HEK293 (cell line): Measurements from ENCODE around the gene TCHP.

ENCODE experiments used
- EGR2 ChIP-seq: fragments of 450-650 bp; formaldehyde crosslinking; IDR thresholded peaks from 2 replicates; pipeline ENCODE4 v1.5.1; 2016; ENCODE audit warnings: low read depth, missing biosample characterization, missing genetic modification characterization
- GLIS2 ChIP-seq: fragments of 450-650 bp; formaldehyde crosslinking; IDR thresholded peaks from 2 replicates; pipeline ENCODE4 v1.5.1; 2016; ENCODE audit warnings: missing biosample characterization, missing genetic modification characterization
- KLF16 ChIP-seq: fragments of 450-650 bp; formaldehyde crosslinking; IDR thresholded peaks from 2 replicates; pipeline ENCODE4 v1.5.1; 2017; ENCODE audit warnings: missing biosample characterization, missing genetic modification characterization
- SP7 ChIP-seq: fragments of 450-650 bp; formaldehyde crosslinking; IDR thresholded peaks from 2 replicates; pipeline ENCODE4 v1.5.1; 2016; ENCODE audit warnings: missing biosample characterization, missing genetic modification characterization
- WT1 ChIP-seq: fragments of 450-650 bp; formaldehyde crosslinking; IDR thresholded peaks from 2 replicates; pipeline ENCODE4 v1.5.1; 2016; ENCODE audit warnings: missing biosample characterization, missing genetic modification characterization
- ZBTB17 ChIP-seq: fragments of 450-650 bp; formaldehyde crosslinking; IDR thresholded peaks from 2 replicates; pipeline ENCODE4 v1.5.1; 2016; ENCODE audit warnings: missing biosample characterization, missing genetic modification characterization
- ZFP3 ChIP-seq: fragments of 450-650 bp; formaldehyde crosslinking; IDR thresholded peaks from 2 replicates; pipeline ENCODE4 v1.5.1; 2016; ENCODE audit warnings: low read depth, missing biosample characterization, missing genetic modification characterization
- ZNF19 ChIP-seq: fragments of 450-650 bp; formaldehyde crosslinking; IDR thresholded peaks from 2 replicates; pipeline ENCODE4; 2016; ENCODE audit warnings: missing biosample characterization, missing genetic modification characterization, low read depth
- ZNF214 ChIP-seq: fragments of 450-650 bp; formaldehyde crosslinking; IDR thresholded peaks from 2 replicates; pipeline ENCODE4 v1.5.1; 2017; ENCODE audit warnings: missing biosample characterization, mild to moderate bottlenecking, missing genetic modification characterization, borderline replicate concordance
- ZNF221 ChIP-seq: fragments of 450-650 bp; formaldehyde crosslinking; IDR thresholded peaks from 2 replicates; pipeline ENCODE4 v1.5.1; 2017; ENCODE audit warnings: missing biosample characterization, missing genetic modification characterization, borderline replicate concordance
- ZNF302 ChIP-seq: fragments of 450-650 bp; formaldehyde crosslinking; IDR thresholded peaks from 2 replicates; pipeline ENCODE4 v1.5.1; 2016; ENCODE audit warnings: missing biosample characterization, missing genetic modification characterization, low read depth
- ZNF324 ChIP-seq: fragments of 450-650 bp; formaldehyde crosslinking; IDR thresholded peaks from 2 replicates; pipeline ENCODE4 v1.5.1; 2016; ENCODE audit warnings: missing biosample characterization, missing genetic modification characterization
- ZNF350 ChIP-seq: fragments of 450-650 bp; formaldehyde crosslinking; IDR thresholded peaks from 2 replicates; pipeline ENCODE4 v1.5.0; 2017; ENCODE audit warnings: missing biosample characterization, mild to moderate bottlenecking, missing genetic modification characterization
- ZNF416 ChIP-seq: fragments of 450-650 bp; formaldehyde crosslinking; IDR thresholded peaks from 2 replicates; pipeline ENCODE4 v1.5.1; 2016; ENCODE audit warnings: missing biosample characterization, missing genetic modification characterization
- ZNF423 ChIP-seq: fragments of 450-650 bp; formaldehyde crosslinking; IDR thresholded peaks from 2 replicates; pipeline ENCODE4 v1.5.1; 2016; ENCODE audit warnings: missing biosample characterization, missing genetic modification characterization
- ZNF544 ChIP-seq: fragments of 450-650 bp; formaldehyde crosslinking; IDR thresholded peaks from 2 replicates; pipeline ENCODE4 v1.5.0; 2017; ENCODE audit warnings: missing biosample characterization, missing genetic modification characterization
- ZNF571 ChIP-seq: fragments of 450-650 bp; formaldehyde crosslinking; IDR thresholded peaks from 2 replicates; pipeline ENCODE4 v1.5.0; 2017; ENCODE audit warnings: missing biosample characterization, missing genetic modification characterization
- ZNF629 ChIP-seq: fragments of 450-650 bp; formaldehyde crosslinking; IDR thresholded peaks from 2 replicates; pipeline ENCODE4 v1.5.1; 2017; ENCODE audit warnings: missing biosample characterization, missing genetic modification characterization
- ZNF837 ChIP-seq: fragments of 450-650 bp; formaldehyde crosslinking; IDR thresholded peaks from 2 replicates; pipeline ENCODE4 v1.5.1; 2016; ENCODE audit warnings: missing biosample characterization, missing genetic modification characterization
- ZSCAN30 ChIP-seq: fragments of 450-650 bp; IDR thresholded peaks from 2 replicates; pipeline ENCODE4 v1.5.1; 2018; ENCODE audit warnings: missing biosample characterization, mild to moderate bottlenecking, missing genetic modification characterization, moderate library complexity
- TF ChIP-seq, protein P1 (sequence below): fragments of 450-650 bp; formaldehyde crosslinking; IDR thresholded peaks from 2 replicates; pipeline ENCODE4 v1.5.1; 2016; ENCODE audit warnings: missing biosample characterization, missing genetic modification characterization
- TF ChIP-seq, protein P2 (sequence below): fragments of 450-650 bp; formaldehyde crosslinking; IDR thresholded peaks from 2 replicates; pipeline ENCODE4 v1.5.1; 2017; ENCODE audit warnings: missing biosample characterization, missing genetic modification characterization
- TF ChIP-seq, protein P3 (sequence below): fragments of 450-650 bp; formaldehyde crosslinking; IDR thresholded peaks from 2 replicates; pipeline ENCODE4 v1.5.1; 2017; ENCODE audit warnings: missing biosample characterization, mild to moderate bottlenecking, missing genetic modification characterization, moderate library complexity
- TF ChIP-seq, protein P4 (sequence below): fragments of 450-650 bp; formaldehyde crosslinking; IDR thresholded peaks from 2 replicates; pipeline ENCODE4 v1.5.1; 2016; ENCODE audit warnings: missing biosample characterization, missing genetic modification characterization
- TF ChIP-seq, protein P5 (sequence below): fragments of 450-650 bp; formaldehyde crosslinking; IDR thresholded peaks from 2 replicates; pipeline ENCODE4 v1.5.1; 2016; ENCODE audit warnings: missing biosample characterization, missing genetic modification characterization

Gene TCHP

DNA sequence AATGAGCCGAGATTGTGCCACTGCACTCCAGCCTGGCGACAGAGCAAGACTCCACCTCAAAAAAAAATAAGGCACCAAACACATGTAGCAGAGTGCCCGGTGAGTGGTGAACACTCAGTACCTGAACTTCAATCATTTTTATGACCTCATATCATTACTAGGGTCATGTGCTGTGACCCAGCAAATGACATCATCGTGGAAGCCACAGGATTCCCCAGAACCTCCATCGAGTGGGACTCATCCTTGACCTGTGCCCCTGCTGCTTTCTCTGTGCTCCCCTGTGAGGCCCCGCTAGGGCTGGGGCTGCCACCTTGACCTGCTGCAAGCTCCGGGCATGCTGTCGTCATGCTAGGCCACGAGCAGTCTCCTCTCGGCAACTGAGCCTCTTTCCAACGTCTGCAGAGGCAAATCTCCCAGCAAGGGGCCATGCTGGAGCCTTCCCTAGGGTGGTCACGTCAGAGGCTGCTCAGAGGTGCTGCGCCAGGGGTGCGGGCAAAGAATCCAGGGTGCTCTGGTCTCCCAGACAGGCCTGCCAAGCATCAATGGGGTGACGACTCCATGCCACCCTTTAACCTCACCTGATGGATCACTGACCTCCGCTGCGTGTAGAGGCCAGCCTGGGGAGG, 38.3 kb upstream of the TCHP start (continued):
- TF ChIP-seq, protein P1, sequence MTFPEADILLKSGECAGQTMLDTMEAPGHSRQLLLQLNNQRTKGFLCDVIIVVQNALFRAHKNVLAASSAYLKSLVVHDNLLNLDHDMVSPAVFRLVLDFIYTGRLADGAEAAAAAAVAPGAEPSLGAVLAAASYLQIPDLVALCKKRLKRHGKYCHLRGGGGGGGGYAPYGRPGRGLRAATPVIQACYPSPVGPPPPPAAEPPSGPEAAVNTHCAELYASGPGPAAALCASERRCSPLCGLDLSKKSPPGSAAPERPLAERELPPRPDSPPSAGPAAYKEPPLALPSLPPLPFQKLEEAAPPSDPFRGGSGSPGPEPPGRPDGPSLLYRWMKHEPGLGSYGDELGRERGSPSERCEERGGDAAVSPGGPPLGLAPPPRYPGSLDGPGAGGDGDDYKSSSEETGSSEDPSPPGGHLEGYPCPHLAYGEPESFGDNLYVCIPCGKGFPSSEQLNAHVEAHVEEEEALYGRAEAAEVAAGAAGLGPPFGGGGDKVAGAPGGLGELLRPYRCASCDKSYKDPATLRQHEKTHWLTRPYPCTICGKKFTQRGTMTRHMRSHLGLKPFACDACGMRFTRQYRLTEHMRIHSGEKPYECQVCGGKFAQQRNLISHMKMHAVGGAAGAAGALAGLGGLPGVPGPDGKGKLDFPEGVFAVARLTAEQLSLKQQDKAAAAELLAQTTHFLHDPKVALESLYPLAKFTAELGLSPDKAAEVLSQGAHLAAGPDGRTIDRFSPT (tag by site-specific recombination) = peak; percentile 85
- peak; percentile 96 for TF ChIP-seq ZNF629
- TF ChIP-seq, protein P2, sequence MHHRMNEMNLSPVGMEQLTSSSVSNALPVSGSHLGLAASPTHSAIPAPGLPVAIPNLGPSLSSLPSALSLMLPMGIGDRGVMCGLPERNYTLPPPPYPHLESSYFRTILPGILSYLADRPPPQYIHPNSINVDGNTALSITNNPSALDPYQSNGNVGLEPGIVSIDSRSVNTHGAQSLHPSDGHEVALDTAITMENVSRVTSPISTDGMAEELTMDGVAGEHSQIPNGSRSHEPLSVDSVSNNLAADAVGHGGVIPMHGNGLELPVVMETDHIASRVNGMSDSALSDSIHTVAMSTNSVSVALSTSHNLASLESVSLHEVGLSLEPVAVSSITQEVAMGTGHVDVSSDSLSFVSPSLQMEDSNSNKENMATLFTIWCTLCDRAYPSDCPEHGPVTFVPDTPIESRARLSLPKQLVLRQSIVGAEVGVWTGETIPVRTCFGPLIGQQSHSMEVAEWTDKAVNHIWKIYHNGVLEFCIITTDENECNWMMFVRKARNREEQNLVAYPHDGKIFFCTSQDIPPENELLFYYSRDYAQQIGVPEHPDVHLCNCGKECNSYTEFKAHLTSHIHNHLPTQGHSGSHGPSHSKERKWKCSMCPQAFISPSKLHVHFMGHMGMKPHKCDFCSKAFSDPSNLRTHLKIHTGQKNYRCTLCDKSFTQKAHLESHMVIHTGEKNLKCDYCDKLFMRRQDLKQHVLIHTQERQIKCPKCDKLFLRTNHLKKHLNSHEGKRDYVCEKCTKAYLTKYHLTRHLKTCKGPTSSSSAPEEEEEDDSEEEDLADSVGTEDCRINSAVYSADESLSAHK (tag by site-specific recombination) = no peak
- no peak for TF ChIP-seq ZNF19 (tag by site-specific recombination)
- TF ChIP-seq ZBTB17 (tag by site-specific recombination) = peak; percentile 33; the same call in 1 of the 2 replicates
- TF ChIP-seq ZFP3 = no peak
- TF ChIP-seq ZNF214 (tag by site-specific recombination) = no peak
- TF ChIP-seq ZNF221 (tag by site-specific recombination) = no peak
- peak; percentile 72 for TF ChIP-seq GLIS2 (tag by site-specific recombination)
- TF ChIP-seq ZNF324 (tag by site-specific recombination) = peak; percentile 89
- TF ChIP-seq KLF16 (tag by site-specific recombination) = no peak
- no peak for TF ChIP-seq WT1 (tag by site-specific recombination)
- no peak for TF ChIP-seq ZNF837
- no peak for TF ChIP-seq ZSCAN30
- TF ChIP-seq, protein P3, sequence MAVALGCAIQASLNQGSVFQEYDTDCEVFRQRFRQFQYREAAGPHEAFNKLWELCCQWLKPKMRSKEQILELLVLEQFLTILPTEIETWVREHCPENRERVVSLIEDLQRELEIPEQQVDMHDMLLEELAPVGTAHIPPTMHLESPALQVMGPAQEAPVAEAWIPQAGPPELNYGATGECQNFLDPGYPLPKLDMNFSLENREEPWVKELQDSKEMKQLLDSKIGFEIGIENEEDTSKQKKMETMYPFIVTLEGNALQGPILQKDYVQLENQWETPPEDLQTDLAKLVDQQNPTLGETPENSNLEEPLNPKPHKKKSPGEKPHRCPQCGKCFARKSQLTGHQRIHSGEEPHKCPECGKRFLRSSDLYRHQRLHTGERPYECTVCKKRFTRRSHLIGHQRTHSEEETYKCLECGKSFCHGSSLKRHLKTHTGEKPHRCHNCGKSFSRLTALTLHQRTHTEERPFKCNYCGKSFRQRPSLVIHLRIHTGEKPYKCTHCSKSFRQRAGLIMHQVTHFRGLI (tag by site-specific recombination) = no peak
- TF ChIP-seq, protein P4, sequence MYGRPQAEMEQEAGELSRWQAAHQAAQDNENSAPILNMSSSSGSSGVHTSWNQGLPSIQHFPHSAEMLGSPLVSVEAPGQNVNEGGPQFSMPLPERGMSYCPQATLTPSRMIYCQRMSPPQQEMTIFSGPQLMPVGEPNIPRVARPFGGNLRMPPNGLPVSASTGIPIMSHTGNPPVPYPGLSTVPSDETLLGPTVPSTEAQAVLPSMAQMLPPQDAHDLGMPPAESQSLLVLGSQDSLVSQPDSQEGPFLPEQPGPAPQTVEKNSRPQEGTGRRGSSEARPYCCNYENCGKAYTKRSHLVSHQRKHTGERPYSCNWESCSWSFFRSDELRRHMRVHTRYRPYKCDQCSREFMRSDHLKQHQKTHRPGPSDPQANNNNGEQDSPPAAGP (tag by site-specific recombination) = peak; percentile 78; the same call in 1 of the 2 replicates
- TF ChIP-seq ZNF416 (tag by site-specific recombination) = no peak
- TF ChIP-seq ZNF571 = no peak
- TF ChIP-seq, protein P5, sequence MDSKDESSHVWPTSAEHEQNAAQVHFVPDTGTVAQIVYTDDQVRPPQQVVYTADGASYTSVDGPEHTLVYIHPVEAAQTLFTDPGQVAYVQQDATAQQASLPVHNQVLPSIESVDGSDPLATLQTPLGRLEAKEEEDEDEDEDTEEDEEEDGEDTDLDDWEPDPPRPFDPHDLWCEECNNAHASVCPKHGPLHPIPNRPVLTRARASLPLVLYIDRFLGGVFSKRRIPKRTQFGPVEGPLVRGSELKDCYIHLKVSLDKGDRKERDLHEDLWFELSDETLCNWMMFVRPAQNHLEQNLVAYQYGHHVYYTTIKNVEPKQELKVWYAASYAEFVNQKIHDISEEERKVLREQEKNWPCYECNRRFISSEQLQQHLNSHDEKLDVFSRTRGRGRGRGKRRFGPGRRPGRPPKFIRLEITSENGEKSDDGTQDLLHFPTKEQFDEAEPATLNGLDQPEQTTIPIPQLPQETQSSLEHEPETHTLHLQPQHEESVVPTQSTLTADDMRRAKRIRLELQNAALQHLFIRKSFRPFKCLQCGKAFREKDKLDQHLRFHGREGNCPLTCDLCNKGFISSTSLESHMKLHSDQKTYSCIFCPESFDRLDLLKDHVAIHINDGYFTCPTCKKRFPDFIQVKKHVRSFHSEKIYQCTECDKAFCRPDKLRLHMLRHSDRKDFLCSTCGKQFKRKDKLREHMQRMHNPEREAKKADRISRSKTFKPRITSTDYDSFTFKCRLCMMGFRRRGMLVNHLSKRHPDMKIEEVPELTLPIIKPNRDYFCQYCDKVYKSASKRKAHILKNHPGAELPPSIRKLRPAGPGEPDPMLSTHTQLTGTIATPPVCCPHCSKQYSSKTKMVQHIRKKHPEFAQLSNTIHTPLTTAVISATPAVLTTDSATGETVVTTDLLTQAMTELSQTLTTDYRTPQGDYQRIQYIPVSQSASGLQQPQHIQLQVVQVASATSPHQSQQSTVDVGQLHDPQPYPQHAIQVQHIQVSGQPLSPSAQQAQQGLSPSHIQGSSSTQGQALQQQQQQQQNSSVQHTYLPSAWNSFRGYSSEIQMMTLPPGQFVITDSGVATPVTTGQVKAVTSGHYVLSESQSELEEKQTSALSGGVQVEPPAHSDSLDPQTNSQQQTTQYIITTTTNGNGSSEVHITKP (tag by site-specific recombination) = no peak; the same call in 1 of the 2 replicates
- TF ChIP-seq ZNF350 (tag by site-specific recombination) = no peak
- no peak for TF ChIP-seq ZNF302
- no peak for TF ChIP-seq EGR2 (tag by site-specific recombination)
- TF ChIP-seq ZNF544 (tag by site-specific recombination) = no peak
- TF ChIP-seq SP7 = peak; percentile 87
- TF ChIP-seq ZNF423 = peak; percentile 42
